NCI-H510A (cell line): Measurements from ENCODE around the gene PPRC1.

ENCODE experiments used
- DNase-seq: peaks from one replicate; lab custom pipeline; 2025; lab: John Stamatoyannopoulos, UW

The PPRC1 gene

GRCh38 chr10:102119417-102120141 is 13.3 kb upstream of the PPRC1 start:
- no peak for DNase-seq

- DNase-seq: peak; percentile 67
Measured at GRCh38 chr10:102120142-102120990, 12.5 kb upstream of the PPRC1 start, which contains the start of gene LDB1. LDB1 (minus strand) TSS chr10:102120368; CDS start chr10:102120110, 258 bp downstream.

- peak; percentile 56 for DNase-seq
Measured at GRCh38 chr10:102120991-102121738, 11.7 kb upstream of the PPRC1 start.

- no peak for DNase-seq
Measured at GRCh38 chr10:102121739-102122372, 11.0 kb upstream of the PPRC1 start.

- no peak for DNase-seq
Measured at GRCh38 chr10:102122450-102122849, 10.4 kb upstream of the PPRC1 start.

GRCh38 chr10:102123223-102123622 is 9.6 kb upstream of the PPRC1 start:
- no peak for DNase-seq

- DNase-seq: no peak
Measured at GRCh38 chr10:102131286-102132170, 1.3 kb upstream of the PPRC1 start.

- DNase-seq: no peak
Measured at GRCh38 chr10:102132193-102132562, 662 bp upstream of the PPRC1 start.

- DNase-seq: no peak
Measured at GRCh38 chr10:102133373-102134195, 744 bp downstream of the PPRC1 start.

- no peak for DNase-seq
Measured at GRCh38 chr10:102134416-102134815, 1.6 kb downstream of the PPRC1 start.

- DNase-seq: peak; percentile 71
Measured at GRCh38 chr10:102135956-102136526, 3.2 kb downstream of the PPRC1 start.

GRCh38 chr10:102139281-102140110 is 6.7 kb downstream of the PPRC1 start:
- DNase-seq: no peak

- DNase-seq: no peak
Measured at GRCh38 chr10:102140218-102140617, 7.4 kb downstream of the PPRC1 start.

GRCh38 chr10:102140913-102141540 is 8.2 kb downstream of the PPRC1 start:
- DNase-seq: no peak

GRCh38 chr10:102141583-102142107 is 8.8 kb downstream of the PPRC1 start:
- no peak for DNase-seq

GRCh38 chr10:102146971-102147428 is 14.2 kb downstream of the PPRC1 start:
- DNase-seq: no peak

GRCh38 chr10:102147561-102147960 is 14.7 kb downstream of the PPRC1 start:
- DNase-seq: no peak

GRCh38 chr10:102148275-102148674 is 15.4 kb downstream of the PPRC1 start:
- DNase-seq: no peak
